SH-SY5Y (cell line): ENCODE data around the gene IRAK3.

Experiments
- GATA2 ChIP-seq: IDR thresholded peaks from 2 replicates; pipeline ENCODE4 v1.6.1; 2011; ENCODE audit warnings: mild to moderate bottlenecking, low read depth, low read length
- GATA3 ChIP-seq: IDR thresholded peaks from 2 replicates; pipeline ENCODE4 v1.6.1; 2011; ENCODE audit warnings: low read depth, mild to moderate bottlenecking, low read length, moderate library complexity

IRAK3 gene

DNA sequence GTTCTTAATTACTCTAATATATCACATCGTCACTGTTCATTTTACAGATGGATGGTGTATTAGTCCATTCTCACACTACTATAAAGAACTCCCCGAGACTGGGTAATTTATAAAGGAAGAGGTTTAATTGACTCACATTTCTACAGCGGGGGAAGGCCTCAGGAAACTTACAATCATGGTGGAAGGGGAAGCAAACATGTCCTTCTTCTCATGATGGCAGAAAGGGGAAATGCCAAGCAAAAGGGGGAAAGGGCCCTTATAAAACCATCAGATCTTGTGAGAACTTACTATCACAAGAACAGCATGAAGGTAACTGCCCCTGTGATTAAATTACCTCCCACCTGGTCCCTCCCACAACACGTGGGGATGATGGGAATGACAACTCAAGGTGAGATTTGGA is 25.7 kb upstream of the IRAK3 start:
- no peak for TF ChIP-seq GATA2
- TF ChIP-seq GATA3, result no peak

DNA sequence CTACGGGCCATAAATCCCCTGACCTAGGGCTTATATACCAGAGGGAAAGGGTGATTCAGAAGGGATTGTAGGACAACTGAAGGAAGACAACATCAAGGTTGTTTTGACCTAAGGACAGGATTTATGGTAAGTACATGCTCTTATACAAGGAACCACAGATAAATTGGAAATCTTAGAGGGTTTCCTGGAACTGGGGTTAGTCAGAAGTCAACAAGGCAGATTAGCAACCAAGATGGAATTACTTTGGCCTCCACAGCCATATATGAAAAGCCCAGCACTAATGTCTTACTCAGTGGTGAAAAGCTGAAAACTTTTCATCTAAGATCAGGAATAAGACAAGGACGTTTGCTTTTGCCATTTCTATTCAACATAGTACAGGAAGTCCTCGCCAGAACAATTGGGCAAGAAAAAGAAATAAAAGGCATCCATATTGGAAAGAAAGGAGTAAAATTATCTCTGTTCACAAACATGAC is 24.6 kb upstream of the IRAK3 start:
- TF ChIP-seq GATA3, result no peak
- no peak for TF ChIP-seq GATA2

- TF ChIP-seq GATA3 (no peak), GATA2 (no peak)
Measured at GRCh38 chr12:66165141-66165540, 23.9 kb upstream of the IRAK3 start.

GRCh38 chr12:66166561-66166960 is 22.5 kb upstream of the IRAK3 start:
- TF ChIP-seq GATA3, result no peak
- no peak for TF ChIP-seq GATA2

GRCh38 chr12:66168410-66168809 is 20.6 kb upstream of the IRAK3 start:
- TF ChIP-seq GATA2 (no peak), GATA3 (no peak)

- TF ChIP-seq GATA3 (no peak), GATA2 (no peak)
Measured at GRCh38 chr12:66169221-66170170, 19.5 kb upstream of the IRAK3 start, which contains the start of gene TMBIM4. TSS of gene TMBIM4 (minus strand) at chr12:66169996. CDS start at chr12:66169951, 45 bp downstream.

DNA sequence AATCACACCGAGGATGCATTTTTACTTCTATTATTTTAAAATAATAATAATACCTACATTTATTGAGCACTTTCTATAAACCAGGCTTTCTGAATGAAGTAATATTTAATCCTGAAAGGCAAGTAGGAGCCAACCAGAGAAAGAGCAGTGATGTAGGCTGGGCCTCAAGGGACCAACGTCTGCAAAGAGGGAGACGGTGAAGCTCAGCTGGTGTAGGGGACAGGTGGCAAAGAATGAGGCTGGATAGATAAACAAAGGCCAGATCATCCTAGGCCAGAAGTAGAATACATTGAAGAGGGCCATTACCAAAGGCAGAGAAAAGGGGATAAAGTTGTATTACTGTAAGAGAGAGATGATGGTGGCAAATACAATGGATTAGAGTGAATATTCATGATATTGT is 18.4 kb upstream of the IRAK3 start:
- TF ChIP-seq GATA3 (no peak), GATA2 (no peak)

DNA sequence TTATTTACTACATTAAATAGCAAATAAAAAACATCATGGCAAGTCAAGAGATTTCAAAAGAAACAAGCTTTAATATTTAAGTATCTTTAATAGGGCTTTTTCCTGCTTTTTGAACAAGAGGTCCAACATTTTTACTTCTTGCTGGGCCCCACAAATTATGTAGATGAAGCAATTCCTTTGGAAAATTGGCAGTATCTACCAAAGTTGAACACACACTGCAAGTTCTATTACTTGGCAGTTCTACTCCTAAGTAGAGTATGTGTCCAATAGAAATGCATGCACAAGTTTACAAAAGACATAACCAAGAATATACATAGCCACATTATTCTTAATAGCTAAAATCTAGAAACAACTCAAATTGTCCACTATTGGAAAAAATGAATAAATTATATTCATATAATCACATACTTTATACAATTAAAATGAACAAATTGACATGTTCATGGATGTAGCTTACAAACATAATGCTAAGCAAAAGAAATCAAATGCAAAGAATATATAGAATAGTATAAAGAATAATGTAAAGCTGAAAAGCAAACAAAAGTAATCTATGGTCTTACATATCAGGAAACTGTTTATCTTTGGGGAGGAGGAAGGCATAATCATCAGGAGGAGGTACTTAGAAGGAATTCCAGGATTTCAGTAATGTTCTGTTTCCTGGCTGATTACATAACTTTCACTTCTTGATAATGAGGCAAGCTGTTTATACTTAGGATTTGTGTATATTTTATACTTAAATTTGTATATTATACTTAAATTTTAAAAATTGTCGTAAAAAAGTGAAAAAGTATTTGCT is 12.7 kb upstream of the IRAK3 start:
- no peak for TF ChIP-seq GATA3
- TF ChIP-seq GATA2, result no peak

DNA sequence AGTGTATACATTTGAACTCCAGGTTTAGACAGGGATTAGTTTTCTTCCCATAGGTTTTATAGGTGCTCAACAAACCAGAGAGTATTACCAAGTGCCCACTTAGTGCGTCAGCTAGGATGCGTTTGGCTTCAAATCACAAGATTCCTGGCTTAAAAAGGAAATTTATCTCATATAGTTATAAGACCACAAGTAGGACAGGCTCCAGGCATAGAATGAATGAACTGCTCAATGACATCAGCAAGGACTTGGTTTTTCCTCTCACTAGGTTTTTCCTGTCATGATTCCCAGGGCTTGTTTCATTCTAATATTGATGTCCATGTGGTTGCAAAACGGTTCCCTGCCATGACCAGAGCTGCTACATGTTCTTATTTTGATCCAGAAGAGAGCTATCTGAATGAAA is 6.1 kb upstream of the IRAK3 start:
- no peak for TF ChIP-seq GATA2
- no peak for TF ChIP-seq GATA3

DNA sequence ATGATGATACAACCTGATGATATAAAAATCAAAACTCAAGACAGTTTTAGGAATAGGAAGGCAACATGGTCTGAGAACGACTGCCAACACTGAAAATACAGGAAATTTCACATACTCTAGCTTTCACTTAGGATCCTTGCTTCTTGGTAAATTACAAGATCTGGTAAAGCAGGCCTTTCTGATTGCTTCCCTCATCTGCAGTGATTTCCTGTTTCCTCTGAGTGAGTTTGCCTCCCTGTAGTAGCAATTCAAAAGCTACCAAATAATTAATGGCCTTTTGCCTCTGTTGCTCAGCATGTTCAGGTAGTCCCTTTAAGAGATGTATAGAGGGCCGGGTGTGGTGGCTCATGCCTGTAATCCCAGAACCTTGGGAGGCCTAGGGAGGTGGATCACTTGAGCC is 2.0 kb upstream of the IRAK3 start:
- TF ChIP-seq GATA2, result no peak
- no peak for TF ChIP-seq GATA3

DNA sequence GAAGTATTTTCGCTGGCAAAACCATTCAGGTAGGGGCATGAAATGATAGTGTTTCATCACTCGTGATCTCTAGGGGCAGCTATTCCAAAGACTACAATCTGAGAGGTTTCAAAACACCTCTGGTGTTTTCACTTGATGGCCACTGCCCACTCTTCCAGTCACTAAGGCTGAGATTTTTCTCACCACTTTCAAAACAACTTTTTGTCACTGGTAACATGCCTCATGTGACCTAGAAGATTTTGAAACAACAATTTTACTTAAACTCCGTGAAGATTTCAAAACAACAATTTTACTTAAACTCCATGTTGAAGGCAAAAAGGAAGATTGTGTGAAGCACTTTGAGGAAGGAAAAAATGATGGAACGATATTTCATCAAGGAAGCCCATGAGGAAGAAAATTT is 1.2 kb upstream of the IRAK3 start:
- TF ChIP-seq GATA2 (no peak), GATA3 (no peak)

DNA sequence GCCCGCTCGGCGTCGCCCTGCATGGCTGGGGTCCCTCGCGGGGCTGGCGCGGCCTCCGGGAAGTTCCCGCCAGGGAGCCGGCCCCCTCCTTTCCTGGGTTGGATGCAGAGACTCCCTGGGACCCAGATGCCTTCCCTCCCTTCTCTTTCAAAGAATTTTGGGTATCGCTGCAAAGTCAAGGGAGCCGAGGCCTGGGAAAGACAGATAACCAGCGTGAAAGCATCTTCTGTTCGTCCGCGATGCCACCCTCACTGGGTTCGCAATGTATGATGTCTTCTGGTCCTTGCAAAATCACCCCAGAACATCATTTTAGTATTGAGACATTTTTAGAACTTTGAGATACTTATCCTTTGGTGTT is 451 bp downstream of the IRAK3 start:
- TF ChIP-seq GATA2, result no peak
- no peak for TF ChIP-seq GATA3

GRCh38 chr12:66189889-66190288 is 875 bp downstream of the IRAK3 start:
- TF ChIP-seq GATA2 (no peak), GATA3 (no peak)

- TF ChIP-seq GATA3, result no peak
- no peak for TF ChIP-seq GATA2
Measured at GRCh38 chr12:66190519-66191370, 1.7 kb downstream of the IRAK3 start.
